ENCODE results near the gene HELZ2.

Gene HELZ2

DNA sequence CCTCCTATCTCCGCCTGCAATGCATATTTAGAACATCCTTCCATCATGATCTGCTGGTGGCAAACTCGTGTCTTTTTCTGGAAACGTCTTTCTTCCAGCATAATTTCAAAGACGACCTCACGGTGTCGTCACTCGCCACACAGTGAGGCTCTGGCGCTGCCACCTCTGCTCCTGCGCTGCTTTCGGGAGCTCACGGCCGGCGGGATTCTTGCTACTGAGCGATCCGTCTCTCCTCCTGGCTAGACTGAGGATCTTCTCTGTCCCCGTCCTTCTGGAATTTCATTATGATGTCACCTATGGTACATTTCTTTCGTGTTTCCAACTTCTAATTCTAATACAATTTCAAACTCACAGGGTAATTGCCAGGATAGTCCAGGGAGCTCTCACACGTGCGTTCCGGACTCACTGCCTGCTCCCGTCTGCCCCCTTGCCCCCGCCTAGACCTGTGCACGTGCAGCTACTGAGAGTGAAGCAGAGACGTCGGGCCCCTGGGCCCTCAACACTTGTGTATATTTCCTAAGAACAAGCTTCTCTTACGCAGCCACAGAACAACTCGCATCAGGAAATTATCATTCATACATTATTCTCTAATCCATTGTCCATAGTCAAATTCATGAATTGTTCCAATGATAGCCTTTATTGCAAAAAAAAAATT lies 25.5 kb upstream of the HELZ2 start:
- POLR2A ChIA-PET = interaction anchor here (1.4 kb wide), 1 partner anchor 28 kb away, joined by 3 read pairs; the partner anchor contains the start of gene GMEB2

DNA sequence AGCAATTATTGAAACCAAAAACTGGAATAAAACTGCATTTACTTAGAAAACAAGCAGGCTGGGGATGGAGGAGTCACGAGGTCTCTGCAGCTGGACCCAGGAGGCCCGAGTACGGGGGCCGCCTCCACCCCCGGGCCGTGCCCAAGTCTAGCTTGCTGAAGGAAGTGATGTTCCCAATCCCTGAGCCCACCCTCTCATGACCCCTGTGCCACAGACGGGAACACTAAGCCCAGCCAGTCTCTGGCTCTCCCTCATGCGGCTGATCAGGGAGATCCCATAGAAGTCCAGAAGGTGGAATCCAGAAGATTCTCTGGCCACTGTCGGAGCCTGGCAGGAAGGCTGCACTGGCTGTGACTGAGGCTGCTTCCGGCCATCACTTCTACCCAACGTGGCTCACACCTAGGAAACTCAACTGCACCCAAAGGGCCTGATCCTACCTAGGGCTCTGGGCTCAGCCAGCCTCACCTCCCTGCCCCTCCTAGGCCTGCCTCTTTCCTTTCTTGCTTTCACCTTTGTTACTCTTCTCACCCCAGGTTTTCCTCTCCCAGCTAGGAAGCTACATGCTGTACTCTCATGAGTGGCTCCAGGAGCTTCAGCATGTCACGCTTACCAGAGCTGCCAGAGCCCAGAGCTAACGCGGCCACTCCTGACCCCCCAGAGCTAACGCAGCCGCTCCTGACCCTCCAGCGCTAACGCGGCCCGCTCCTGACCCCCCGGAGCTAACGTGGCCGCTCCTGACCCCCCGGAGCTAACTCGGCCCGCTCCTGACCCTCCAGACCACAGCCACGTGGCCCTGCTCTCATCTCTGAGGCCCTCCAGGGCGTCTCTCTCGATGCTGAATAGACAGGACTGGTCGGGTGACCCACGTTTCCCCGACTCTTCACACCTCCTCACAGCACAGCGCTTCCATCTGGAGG lies 24.7 kb upstream of the HELZ2 start:
- ChIA-PET CTCF (interaction anchor here (0.6 to 1.7 kb wide), 3 partner anchors 17 to 25 kb away, joined by 4 read pairs; no protein-coding TSS in a partner anchor), POLR2A (no interaction called here)
- Histone ChIP-seq H3K9me3 (ENCODE audit: control insufficient read depth, insufficient read depth, low read depth, low read length) (no peaks in the 10 kb centered on the region), H3K27ac (ENCODE audit: extremely low read depth, low read depth, low read length) (no peak overlapping the region), H3K4me1 (ENCODE audit: control insufficient read depth, insufficient read depth, low read length) (no peaks in the 10 kb centered on the region), H3K4me3 (ENCODE audit: low read depth, low read length) (no peak overlapping the region), H3K36me3 (ENCODE audit: control insufficient read depth in 2 of 2, insufficient read depth in 1 of 2, low read length in 2 of 2) (peaks cover 13 to 66% of the 10 kb centered on the region in 2 experiments)
- 0 out of 2 replicates have a peak, but pooled peaks have one; percentile 11 for TF ChIP-seq GLIS1 (tag by site-specific recombination; IDR thresholded peaks at IDR 0.05)
- no peak for TF ChIP-seq ZNF830 (tag by site-specific recombination; IDR thresholded peaks at IDR 0.05; ENCODE audit: low read depth)
- no peak for TF ChIP-seq ZNF555 (tag by site-specific recombination; conservative IDR thresholded peaks at IDR 0.05)
- no peak for TF ChIP-seq HOXD13 (CRISPR knock-in tag; IDR thresholded peaks at IDR 0.05; ENCODE audit: borderline replicate concordance)

More for the DNA sequence above, 25.5 kb upstream of the HELZ2 start:
- TF ChIP-seq, protein P1, sequence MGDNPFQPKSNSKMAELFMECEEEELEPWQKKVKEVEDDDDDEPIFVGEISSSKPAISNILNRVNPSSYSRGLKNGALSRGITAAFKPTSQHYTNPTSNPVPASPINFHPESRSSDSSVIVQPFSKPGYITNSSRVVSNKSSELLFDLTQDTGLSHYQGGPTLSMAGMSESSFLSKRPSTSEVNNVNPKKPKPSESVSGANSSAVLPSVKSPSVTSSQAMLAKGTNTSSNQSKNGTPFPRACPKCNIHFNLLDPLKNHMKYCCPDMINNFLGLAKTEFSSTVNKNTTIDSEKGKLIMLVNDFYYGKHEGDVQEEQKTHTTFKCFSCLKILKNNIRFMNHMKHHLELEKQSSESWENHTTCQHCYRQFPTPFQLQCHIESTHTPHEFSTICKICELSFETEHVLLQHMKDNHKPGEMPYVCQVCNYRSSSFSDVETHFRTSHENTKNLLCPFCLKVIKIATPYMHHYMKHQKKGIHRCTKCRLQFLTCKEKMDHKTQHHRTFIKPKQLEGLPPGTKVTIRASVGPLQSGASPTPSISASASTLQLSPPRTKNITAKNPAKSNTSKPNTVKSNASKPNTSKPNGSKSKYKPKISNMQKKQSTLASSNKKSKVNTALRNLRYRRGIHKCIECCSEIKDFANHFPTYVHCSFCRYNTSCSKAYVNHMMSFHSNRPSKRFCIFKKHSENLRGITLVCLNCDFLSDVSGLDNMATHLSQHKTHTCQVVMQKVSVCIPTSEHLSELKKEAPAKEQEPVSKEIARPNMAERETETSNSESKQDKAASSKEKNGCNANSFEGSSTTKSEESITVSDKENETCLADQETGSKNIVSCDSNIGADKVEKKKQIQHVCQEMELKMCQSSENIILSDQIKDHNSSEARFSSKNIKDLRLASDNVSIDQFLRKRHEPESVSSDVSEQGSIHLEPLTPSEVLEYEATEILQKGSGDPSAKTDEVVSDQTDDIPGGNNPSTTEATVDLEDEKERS (tag by site-specific recombination; IDR thresholded peaks at IDR 0.05) = no peak
- TF ChIP-seq ZFP37 (tag by site-specific recombination; IDR thresholded peaks at IDR 0.05) (no peak), ZNF202 (tag by site-specific recombination; IDR thresholded peaks at IDR 0.05; ENCODE audit: borderline replicate concordance) (no peak), ZIC2 (tag by site-specific recombination; IDR thresholded peaks at IDR 0.05) (no peak), BCL11A (tag by site-specific recombination; IDR thresholded peaks at IDR 0.05; ENCODE audit: low read depth) (no peak), ZNF473 (tag by site-specific recombination; IDR thresholded peaks at IDR 0.05) (no peak), ZBTB1 (tag by site-specific recombination; IDR thresholded peaks at IDR 0.05) (no peak), SALL2 (tag by site-specific recombination; IDR thresholded peaks at IDR 0.05; ENCODE audit: borderline replicate concordance) (no peak), ZNF768 (tag by site-specific recombination; IDR thresholded peaks at IDR 0.05) (no peak), WT1 (tag by site-specific recombination; IDR thresholded peaks at IDR 0.05) (no peak), ZNF132 (tag by site-specific recombination; IDR thresholded peaks at IDR 0.05; ENCODE audit: borderline replicate concordance) (no peak), ZNF660 (tag by site-specific recombination; IDR thresholded peaks at IDR 0.05) (no peak), ZSCAN23 (tag by site-specific recombination; IDR thresholded peaks at IDR 0.05) (no peak), ZNF785 (tag by site-specific recombination; IDR thresholded peaks at IDR 0.05) (no peak), ZNF16 (tag by site-specific recombination; IDR thresholded peaks at IDR 0.05; ENCODE audit: low read depth) (no peak), ZNF214 (tag by site-specific recombination; IDR thresholded peaks at IDR 0.05; ENCODE audit: borderline replicate concordance) (no peak)
- TF ChIP-seq, protein P2, sequence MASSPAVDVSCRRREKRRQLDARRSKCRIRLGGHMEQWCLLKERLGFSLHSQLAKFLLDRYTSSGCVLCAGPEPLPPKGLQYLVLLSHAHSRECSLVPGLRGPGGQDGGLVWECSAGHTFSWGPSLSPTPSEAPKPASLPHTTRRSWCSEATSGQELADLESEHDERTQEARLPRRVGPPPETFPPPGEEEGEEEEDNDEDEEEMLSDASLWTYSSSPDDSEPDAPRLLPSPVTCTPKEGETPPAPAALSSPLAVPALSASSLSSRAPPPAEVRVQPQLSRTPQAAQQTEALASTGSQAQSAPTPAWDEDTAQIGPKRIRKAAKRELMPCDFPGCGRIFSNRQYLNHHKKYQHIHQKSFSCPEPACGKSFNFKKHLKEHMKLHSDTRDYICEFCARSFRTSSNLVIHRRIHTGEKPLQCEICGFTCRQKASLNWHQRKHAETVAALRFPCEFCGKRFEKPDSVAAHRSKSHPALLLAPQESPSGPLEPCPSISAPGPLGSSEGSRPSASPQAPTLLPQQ (tag by site-specific recombination; IDR thresholded peaks at IDR 0.05) = no peak
- TF ChIP-seq, protein P3, sequence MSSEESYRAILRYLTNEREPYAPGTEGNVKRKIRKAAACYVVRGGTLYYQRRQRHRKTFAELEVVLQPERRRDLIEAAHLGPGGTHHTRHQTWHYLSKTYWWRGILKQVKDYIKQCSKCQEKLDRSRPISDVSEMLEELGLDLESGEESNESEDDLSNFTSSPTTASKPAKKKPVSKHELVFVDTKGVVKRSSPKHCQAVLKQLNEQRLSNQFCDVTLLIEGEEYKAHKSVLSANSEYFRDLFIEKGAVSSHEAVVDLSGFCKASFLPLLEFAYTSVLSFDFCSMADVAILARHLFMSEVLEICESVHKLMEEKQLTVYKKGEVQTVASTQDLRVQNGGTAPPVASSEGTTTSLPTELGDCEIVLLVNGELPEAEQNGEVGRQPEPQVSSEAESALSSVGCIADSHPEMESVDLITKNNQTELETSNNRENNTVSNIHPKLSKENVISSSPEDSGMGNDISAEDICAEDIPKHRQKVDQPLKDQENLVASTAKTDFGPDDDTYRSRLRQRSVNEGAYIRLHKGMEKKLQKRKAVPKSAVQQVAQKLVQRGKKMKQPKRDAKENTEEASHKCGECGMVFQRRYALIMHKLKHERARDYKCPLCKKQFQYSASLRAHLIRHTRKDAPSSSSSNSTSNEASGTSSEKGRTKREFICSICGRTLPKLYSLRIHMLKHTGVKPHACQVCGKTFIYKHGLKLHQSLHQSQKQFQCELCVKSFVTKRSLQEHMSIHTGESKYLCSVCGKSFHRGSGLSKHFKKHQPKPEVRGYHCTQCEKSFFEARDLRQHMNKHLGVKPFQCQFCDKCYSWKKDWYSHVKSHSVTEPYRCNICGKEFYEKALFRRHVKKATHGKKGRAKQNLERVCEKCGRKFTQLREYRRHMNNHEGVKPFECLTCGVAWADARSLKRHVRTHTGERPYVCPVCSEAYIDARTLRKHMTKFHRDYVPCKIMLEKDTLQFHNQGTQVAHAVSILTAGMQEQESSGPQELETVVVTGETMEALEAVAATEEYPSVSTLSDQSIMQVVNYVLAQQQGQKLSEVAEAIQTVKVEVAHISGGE (tag by site-specific recombination; conservative IDR thresholded peaks at IDR 0.05; ENCODE audit: low read depth) = no peak
- no peaks in the 10 kb centered on the region for H3K4me1 ChIP-seq (ENCODE audit: control insufficient read depth, insufficient read depth, low read length)
- H3K36me3 ChIP-seq (ENCODE audit: control insufficient read depth in 2 of 2, insufficient read depth in 1 of 2, low read length in 2 of 2) = peaks cover 13 to 65% of the 10 kb centered on the region in 2 experiments
- CTCF ChIA-PET = interaction anchor here (0.6 to 1.7 kb wide), 2 partner anchors 18 to 21 kb away, joined by 4 read pairs; no protein-coding TSS in a partner anchor
- H3K4me3 ChIP-seq (ENCODE audit: low read depth, low read length) = no peak overlapping the region
- no peaks in the 10 kb centered on the region for H3K9me3 ChIP-seq (ENCODE audit: control insufficient read depth, insufficient read depth, low read depth, low read length)
- no peak overlapping the region for H3K27ac ChIP-seq (ENCODE audit: extremely low read depth, low read depth, low read length)

Measured in HEK293 (cell line).